ENCODE data around the gene SLC2A2.
A peak's percentile ranks its signal among the peaks of the same experiment; 100 is the strongest.

SLC2A2 gene

DNA sequence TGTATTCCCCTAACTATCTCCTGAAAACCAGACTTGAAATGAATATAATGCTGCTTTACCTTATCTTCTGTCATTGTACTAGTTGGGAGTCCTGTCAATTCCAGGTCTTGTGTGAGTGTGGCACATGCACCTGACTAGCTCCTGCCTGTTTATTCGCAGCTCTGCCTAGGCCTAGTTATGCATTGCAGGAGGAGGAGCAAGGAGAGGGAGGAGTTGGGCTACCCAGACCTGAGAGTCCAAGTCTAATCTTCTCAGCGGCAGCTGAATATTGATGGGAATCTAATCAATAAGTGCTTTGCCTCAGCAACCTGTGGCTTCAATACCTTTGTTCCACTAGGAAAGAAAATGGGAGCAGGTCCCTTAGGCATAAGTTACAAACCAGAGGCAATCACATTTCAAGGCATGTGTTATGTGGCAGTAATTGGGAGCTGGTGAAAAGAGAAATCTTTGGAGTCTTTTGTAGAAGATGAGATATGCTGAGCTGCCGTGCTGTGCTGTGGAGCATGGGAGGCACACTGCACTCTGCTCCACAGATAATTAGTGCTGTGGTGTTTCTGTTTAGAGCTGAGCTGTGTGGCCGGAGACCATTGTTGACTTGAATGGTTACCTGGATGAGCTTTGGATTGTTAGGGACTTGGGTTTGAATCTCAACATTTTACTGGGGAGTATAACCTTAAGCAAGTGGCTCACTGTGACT, at the start of gene SLC2A2:
SLC2A2 (minus strand) TSS at position 124 of the 697 bp plus-strand sequence; CDS start at position 74, 50 bp downstream.
- no peak for DNase-seq

GRCh38 chr3:171072432-171072831, 45.9 kb upstream of the SLC2A2 start:
- DNase-seq, result no peak

GRCh38 chr3:171068658-171069057, 42.1 kb upstream of the SLC2A2 start:
- DNase-seq, result no peak

GRCh38 chr3:171066206-171066605, 39.7 kb upstream of the SLC2A2 start:
- DNase-seq, result no peak

DNA sequence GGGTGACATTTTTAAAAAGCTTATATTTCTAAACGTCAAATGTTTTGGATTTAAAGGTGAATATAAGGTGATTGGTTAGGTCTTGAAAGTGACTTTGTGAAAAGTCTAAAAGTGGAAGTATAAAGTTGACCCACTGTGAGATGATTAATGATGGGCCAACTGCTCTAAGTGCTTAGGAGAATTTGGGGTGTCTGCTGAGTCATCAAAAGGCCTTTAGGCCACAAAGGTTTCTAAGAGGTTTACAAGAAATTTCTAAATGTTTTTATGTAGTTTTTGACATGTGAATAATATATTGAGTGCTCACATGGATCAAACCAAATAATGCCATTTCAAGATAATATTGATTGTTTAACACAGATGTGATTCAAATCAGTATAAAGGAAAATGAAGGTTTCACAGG, 39.2 kb upstream of the SLC2A2 start:
- DNase-seq, result no peak

DNA sequence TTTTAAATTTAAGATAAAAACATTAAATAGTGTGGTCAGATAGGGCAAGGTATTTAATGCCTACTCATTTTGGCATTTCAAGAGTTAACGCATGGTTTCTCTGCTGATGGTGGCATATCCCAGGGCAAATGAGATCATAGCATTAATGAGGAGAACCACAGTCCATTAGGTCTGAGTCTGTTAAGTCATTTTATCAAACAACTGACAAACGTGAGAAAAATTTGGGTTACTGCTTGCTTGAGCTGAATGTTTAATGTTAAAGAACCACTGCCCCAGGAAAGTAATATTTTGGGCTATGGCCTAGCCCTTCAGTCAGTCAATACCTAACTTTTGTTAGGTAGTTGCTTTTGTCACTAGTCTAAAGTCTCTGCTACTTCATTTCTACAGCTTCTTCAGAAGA, 37.9 kb upstream of the SLC2A2 start:
- DNase-seq, result no peak

- no peak for DNase-seq
These were observed 35.2 kb upstream of the SLC2A2 start for GRCh38 chr3:171061749-171062148.

DNA sequence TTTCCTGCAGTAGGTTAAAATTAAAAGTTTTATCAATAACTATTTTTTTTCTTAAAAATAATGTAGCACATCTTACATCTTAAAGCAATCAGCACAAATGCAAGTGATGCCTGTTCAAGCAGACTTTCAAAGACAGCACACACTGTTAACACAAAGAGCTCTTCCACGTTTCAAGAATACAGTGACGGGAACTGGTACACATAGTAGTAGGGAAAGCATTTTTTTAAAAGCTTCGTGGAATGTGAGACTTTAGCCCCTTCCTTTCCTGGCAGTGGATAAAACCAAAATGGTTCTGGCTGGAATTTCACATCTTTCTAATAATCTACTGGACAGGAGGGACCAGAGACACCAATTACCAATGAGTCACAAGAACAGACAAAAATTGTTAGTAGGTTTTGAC, 33.5 kb upstream of the SLC2A2 start:
- DNase-seq, result no peak

DNA sequence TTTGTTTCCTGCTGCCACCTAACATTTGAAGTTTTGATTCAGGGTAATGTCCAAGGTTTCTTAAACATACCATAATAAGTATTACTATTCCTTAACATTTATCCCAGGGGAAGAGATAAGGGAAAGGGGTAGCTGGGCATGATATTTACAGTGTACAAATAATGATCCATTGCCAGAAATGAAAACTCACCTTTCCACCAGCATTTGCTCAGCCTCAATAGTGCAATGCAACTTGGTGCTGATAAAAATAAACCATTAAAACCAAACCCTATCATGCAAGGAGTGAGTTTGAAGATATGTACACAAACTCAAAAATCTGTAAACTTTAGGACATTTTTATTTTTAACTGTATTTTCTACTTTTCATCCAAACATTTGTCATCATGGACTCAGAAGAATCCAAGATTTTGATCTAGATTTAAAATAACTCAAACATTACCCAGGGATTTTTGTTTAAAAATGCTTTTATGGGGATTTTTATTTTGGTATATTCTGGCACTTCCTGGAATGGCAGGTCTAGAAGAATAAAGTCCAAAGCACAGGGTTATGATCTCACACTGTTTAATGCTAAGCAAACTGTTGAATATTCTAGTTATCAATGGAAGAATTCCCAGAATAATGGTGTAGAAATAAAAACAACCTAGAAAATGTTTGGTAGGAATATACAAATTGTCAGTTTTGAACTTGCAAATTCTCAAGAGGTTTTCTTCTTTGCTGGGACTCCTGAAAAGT, 32.5 kb upstream of the SLC2A2 start:
- no peak for DNase-seq

DNA sequence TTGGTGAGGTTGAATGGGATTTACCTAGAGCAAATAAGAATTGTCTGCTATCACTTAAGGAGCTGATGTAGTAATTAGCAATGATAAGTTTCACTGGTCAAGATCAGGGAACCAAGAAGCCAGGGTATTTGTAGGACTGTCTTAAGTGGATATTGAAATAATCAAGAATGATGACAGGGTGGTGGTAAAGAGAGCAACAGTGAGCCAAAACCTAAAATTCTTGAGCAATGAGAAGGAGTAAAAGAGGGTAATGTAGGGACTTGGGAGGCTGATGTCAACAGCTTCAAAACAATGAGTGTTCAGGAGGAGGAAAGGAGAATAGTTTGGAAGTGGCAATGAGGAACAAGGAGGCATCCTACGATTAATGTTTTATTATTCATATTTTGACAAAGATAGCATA, 31.5 kb upstream of the SLC2A2 start:
- DNase-seq, result no peak

DNA sequence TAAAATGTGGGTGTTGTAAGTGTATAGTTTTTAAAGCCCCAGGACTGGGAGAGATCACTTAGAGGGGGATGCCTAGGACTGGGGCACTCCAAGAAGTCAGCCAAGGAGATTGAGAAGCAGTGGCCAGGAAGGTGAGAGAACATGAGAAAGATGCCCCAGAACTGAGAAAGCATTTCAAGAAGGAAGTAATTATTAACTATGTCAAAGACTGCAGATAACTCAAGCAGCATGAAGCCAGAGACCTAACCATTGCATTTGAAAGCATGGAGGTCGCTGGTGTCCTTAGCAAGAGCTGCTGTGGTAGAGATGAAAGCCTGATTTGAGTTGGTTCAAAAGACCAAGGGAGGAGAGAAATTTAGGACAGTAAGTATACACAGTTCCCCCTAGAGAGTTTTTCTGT, 30.6 kb upstream of the SLC2A2 start:
- no peak for DNase-seq

- DNase-seq, result no peak
These were observed 30.0 kb upstream of the SLC2A2 start for GRCh38 chr3:171056528-171056927.

DNA sequence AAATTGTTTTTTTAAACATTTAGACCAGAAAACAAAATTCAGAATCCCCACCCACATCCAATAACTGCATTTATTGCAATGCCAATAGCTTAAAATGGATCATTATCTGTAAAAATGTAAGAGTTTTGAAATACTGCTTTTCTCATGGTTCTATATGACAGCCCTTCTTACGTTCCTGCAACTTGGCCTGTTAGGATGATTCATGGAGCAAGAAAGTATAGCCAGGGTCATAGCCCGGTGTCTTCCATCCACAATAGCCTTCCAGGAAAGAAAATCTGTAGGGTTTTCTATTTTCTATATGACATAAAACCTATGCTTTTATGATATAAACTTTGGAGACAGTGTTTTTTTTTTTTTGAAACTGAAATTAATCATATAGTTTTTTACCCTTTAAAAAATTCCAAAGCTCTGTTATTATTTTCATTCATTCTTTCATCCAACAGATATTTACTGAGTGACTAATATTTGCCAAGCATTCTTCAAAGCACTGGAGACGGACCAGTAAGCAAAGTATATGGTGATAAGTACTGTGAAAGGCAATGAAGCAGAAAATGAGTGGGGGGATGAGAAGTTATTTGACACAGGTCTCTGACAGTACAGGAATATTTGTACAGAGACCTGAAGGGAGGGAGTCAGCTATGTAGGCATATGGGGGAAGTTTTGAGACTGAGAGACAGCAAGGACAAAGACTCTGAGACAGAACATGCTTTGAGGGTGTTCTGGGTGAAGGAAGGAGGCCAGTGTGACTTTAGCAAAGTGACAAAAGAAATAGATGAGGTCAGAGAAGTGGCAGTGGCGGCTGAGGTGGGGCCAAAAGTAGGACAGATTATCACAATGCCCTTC, 29.0 kb upstream of the SLC2A2 start:
- DNase-seq, result no peak

GRCh38 chr3:171054921-171055320, 28.4 kb upstream of the SLC2A2 start:
- DNase-seq, result no peak

DNA sequence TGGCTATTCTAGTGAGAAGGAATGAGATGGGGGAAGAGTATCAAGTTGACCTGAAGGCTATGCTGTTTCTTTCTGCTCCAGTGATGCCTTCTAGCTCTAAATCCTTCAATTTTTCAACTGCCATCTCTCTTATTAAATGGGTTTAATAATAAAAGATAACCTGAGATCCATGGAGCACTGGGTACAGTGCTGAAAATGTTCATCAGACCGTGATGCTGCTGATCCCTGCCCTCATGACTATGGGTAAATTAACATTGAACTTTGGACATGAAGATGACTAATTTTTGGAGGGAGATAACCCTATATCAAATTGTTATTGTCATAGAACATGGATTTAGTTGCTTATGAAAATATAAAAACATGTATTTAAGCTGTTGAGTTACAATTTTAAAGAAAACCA, 27.7 kb upstream of the SLC2A2 start:
- no peak for DNase-seq

DNA sequence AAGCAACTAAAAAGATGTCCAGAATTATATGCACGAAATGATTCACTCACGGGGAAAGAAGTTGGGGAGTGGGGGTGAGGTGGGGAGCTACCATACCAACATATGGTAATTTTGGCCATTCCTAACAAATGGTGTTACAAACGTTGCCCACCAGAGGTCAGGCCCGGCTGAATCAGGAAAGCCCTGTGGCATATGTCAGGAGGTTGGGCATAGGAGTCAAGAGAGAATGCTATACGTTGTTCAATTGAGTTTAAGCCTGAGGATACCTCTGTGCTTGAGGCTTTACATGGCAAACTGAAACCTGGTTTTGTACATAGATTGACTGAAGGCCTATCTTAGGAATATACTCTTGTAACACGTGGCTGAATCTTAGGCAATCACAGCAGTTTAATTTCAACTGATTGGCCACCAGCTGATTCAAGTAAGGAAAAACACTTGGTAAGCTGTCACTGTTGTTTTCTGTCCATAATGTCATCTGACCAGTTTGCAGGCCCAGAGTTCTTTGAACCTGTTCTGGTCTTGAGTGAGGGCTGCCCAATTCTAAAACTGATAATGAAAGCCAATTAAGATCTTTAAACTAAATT, 23.4 kb upstream of the SLC2A2 start:
- peak; percentile 20 for DNase-seq

DNA sequence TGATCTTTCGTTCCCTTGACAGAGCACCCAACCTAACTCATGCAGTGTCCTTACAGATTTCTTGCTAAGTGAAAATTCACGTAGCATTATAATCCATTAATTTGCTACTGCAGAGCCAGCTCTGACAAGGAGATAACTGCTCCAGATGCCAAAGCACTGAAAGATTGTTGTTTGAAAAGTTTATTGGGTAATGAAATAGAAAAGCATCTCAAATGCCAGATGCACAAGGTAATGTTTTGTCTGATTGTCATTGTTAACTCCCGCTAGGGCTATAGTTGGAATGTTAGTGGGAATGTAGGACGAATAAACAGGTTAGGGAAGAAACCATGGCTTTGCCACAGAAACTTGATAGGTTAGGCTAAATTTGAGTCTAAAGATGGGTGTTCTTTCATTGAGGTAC, 20.2 kb upstream of the SLC2A2 start:
- DNase-seq, result no peak

DNA sequence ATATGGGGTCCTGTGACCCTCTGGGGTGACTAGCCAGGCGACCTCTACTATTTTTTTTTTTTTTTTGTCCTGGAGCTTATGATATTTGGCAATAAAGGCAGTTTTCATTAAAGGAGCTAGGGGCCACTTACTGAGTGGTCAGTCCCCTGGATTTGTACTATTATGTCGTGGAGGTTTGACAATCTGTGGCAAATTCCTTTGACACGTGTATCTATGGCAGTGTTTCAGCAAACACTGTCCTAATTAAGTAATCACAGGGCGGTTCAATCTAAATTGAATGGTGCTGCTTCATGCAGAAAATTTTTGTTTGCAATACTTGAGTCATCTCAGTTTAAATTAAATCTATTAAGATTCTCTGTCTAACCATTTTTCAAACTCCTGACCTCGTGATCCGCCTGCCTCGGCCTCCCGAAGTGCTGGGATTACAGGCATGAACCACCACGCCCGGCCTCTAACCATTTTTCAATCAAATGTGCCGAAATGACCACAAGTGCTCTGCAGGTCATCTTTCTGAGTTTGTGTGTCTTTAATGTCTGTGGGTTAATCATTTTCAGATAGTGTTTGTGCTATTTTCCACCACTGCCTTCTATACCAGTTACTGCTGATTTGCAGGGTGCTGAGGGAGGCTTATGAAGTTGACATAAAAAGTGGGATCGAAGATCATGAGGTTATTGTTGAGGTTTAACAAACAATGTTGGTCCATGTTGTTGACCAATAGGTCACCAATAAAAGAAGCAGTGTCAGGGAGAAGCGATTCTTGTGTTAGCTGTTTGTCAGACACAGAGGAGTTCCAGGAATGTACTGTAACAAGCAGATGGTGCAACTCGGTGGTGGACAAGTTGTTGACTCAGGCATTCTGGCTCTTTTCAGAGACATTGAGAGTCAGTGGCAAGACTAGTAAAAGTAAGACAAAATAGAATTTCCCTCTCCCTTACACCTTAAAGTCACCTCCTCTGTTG, 18.6 kb upstream of the SLC2A2 start:
- no peak for DNase-seq

GRCh38 chr3:171044384-171044783, 17.9 kb upstream of the SLC2A2 start:
- no peak for DNase-seq

DNA sequence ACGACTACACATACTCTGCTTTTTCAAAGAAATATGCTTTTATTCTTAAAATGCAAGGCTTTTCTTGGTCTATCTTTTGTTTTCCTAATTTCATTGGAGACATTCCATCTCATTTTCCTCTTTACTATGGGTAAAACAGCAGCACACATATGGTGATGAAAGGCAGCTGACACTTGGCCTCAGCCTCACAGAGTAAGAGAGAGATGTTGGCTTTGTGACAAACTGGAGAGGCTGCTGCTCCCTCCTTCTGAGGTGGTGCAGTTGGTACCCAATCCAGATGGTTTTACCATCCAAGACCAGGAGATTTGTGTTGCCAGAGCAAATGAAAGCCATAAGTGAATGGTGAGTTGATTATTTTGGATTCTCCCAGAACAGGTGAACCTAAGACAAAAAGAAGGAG, 13.2 kb upstream of the SLC2A2 start:
- no peak for DNase-seq

DNA sequence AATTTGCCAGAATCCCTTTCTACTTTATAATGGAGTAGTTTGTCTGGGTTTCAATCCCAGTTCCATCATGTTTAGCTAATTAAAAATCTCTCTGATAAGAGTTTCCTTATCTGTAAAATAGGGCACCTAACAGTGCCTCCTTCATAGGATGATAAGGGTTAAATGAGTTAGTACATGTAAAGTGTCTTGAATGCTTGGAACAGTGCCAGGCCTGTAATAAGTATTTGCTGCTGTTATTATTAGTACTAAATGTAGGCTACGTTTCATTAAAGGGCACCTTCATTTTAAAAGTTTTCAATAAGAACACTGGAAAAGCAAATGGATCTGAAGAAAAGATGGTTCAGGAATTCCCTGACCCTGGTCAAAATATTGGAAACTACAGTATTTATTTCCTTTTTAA, 11.8 kb upstream of the SLC2A2 start:
- no peak for DNase-seq

GRCh38 chr3:171028779-171029232, 2.3 kb upstream of the SLC2A2 start:
- no peak for DNase-seq
